ENCODE results near the gene MYO7B. TPM values are rescaled to one million over a fixed set of nuclear protein-coding genes. Genes with fewer than 3 reads are reported as not detected.

The MYO7B gene
- total RNA-seq, 1 experiment from 2014 or later = not detected

DNA sequence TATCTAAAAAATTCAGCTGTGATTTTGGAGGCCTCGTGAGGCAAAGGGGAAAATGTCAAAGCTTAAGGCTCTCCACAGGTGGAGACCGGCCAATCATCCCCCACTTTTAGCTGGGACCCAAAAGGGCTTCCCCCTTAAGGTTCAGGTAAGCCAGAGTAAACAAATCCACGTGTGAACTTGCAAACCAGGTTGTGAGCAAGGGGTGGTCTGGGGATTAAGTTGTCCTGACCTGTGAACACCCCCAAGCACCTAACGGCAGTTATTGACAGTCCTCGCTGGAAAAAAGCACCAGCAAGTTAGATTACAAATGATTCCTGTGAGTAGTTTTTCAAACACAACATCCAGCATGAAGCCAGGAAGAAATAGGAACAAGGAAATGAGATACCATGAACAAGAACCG lies 42.9 kb downstream of the MYO7B start:
- no peak for DNase-seq (ENCODE audit: low read depth)
- in situ Hi-C loops (cut with HindIII; ENCODE audit: low pct_unique_long_range_greater_than_20kb, low sequenced_read_pairs) = no loop called here

DNA sequence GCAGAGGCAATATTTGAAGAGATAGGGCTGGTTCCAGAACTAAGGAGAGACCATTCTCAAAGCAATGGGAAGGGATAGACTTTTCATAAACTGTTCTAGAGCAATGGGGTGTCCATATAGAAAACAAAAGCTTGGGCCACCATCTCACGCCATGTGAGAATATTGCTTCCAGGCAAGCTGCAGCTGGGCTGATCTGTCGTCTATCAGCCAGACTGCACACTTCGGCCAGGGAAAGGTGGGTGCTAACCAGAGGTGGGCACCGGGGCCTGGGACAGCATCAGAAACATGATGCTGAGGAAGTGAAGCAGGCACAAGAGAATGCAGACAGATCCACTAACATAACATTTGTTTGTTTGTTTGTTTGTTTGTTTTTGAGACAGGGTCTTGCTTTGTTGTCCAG lies 43.7 kb downstream of the MYO7B start:
- DNase-seq (ENCODE audit: low read depth) = no peak
- in situ Hi-C loops (cut with HindIII; ENCODE audit: low pct_unique_long_range_greater_than_20kb, low sequenced_read_pairs) = no loop called here

DNA sequence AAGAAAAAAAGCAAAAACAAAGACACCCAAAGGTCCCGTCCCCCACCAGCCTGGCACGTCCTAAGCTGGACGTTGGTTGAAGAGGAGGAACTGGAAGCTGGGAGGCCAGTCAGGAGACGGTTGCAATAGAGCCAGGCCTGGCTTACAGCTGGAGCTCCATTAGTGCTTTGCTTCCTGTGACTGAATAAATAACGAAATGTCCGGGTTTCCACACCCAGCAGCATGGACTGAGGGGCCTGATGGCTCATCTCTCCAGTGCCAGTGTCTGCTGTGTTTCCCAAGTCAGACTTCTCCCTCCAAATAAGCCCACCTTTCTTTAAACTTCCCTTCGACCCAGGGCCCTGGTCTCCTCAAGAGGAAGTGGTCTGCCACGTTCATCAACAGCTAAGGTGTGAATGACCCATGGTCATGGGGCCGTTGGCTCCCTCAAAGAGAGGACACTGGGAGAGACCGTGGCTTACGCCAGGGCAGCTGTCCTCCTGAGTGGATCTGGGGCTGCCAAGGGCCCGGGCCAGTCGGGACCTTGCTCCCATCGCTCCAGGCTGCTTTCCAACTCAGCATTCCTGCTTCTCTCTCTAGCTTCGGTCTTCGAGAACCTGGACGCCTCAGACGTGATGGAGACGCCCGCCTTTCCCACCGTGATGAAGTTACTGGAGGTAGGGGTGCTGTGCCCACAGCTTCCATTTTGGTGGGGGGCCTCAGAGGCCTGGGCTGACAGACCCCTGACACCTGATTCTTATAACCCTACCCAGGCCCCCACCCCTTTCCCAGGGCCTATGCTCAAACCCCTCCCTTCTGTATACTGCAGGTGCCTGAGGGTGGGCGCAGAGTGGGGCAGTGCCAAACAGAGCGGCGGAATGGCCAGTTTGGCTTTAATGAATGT lies 44.9 kb downstream of the MYO7B start:
- DNase-seq (ENCODE audit: low read depth) = no peak
- in situ Hi-C loops (cut with HindIII; ENCODE audit: low pct_unique_long_range_greater_than_20kb, low sequenced_read_pairs) = no loop called here

DNA sequence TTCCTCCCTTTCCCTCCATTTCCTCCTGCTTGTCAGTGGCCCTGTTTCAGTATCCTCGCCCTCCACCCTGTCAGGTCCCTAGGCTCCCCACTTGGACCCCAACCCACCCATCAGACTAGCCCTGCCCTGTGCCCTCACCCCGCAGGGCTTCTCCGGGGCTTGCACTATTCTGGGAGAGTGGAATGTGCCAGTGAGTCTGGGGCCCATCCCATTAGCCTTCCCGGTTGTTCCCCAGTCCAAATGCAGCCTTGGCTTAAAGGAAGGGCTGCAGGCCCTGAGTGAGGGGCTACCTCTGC lies 45.5 kb downstream of the MYO7B start:
- in situ Hi-C loops (cut with HindIII; ENCODE audit: low pct_unique_long_range_greater_than_20kb, low sequenced_read_pairs) = no loop called here
- no peak for DNase-seq (ENCODE audit: low read depth)

DNA sequence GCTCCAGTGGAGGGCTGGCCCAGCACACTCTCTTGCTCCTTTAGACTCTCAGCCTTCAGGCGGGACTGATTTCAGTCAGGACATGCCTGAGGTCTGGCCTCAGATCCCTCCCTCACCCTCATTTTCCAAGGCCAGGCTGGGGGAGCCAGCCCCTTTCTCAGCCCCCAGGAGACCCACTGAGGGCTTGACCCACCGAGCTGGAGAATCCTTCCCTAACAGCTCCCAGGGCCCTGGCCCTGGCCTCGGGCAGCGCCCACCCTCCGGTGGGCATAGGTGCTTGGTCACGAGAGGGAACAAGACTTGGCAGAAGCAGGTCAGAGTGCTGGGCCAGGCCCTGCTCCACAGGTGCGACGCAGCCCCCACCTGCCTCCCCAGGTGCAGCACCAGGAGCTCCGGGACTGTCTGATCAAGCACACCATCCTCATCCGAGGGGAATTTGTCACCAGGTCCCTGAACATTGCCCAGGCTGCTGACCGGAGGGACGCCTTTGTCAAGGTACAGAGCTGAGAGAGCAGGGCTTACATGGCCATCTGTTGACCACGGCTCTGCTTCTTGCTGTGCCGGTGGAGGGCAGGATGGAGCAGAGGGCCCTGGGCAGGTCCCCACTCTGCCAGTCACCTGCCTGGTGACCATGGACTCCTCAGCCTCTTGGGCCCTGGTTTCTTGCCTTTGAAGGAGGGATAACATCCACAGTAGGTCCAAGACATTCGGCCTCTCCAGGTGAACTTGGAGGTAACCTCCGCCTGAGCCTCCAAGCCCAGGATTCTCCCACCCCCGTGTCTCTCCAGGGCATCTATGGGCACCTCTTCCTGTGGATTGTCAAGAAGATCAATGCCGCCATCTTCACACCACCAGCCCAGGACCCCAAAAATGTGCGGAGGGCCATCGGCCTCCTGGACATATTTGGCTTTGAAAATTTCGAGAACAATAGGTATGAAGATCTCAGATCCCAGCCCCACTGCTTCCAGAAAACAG lies 46.3 kb downstream of the MYO7B start:
- no peak for DNase-seq (ENCODE audit: low read depth)
- in situ Hi-C loops (cut with HindIII; ENCODE audit: low pct_unique_long_range_greater_than_20kb, low sequenced_read_pairs) = no loop called here

DNA sequence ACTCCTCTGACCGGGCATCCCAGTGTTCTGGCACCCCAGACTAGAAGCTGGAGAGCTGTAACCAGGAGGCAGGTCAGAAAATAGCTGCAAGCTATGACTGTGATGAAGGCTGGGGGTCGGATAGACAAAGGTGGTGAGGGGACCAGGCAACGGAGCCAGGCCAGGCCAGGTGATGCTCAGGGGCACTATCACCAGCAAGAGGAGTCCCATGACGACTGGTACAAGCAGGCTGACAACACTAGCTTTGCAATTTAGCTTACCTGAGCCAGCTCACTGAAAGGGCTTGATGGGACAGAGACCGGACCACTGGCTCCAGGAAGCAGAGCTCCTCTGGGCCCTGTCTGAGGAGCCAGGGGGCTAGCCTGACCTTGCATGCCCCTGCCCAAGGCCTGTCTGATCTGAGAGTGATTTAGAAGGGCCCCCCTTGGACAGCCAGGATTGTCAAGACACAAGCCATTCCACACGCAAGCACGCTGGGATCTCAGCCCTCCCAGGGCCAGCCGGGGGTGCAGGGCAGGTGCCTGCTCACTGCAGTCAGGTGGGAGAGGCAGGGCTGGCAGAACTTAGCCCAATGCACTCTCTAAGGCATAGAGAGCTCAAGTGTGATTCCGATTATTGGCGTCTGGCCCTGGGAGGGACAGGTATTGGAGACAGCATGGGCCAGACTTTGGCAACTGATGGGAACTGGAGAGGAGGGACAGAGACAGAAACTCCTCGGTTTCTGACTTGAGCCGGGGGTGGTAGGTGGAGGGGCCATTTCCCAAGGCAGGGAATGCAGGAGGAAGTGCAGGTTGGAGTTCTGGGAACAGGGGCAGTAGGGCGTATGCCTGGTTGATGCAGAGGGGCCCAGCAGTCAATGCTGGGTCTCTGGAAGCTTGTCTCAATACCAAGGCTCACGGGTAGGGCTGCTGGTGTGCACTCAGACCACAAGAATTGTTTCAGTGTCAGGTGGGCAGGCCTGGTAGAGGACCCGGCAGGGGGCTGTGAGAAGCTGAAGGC lies 47.7 kb downstream of the MYO7B start:
- DNase-seq (ENCODE audit: low read depth) = no peak
- in situ Hi-C loops (cut with HindIII; ENCODE audit: low pct_unique_long_range_greater_than_20kb, low sequenced_read_pairs) = no loop called here

DNA sequence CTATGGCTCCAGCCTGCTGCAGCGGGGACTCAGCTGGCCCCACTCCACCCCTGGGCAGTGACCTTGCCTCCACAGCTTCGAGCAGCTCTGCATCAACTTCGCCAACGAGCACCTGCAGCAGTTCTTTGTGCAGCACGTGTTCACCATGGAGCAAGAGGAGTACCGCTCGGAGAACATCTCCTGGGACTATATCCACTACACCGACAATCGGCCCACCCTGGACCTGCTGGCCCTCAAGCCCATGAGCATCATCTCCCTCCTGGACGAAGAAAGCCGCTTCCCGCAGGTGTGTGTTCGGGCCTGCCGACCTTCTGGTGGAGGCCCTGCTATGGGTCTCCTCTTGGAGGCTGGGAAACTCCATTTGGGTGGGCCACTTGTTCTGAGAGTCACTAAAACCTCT lies 48.6 kb downstream of the MYO7B start:
- in situ Hi-C loops (cut with HindIII; ENCODE audit: low pct_unique_long_range_greater_than_20kb, low sequenced_read_pairs) = no loop called here

DNA sequence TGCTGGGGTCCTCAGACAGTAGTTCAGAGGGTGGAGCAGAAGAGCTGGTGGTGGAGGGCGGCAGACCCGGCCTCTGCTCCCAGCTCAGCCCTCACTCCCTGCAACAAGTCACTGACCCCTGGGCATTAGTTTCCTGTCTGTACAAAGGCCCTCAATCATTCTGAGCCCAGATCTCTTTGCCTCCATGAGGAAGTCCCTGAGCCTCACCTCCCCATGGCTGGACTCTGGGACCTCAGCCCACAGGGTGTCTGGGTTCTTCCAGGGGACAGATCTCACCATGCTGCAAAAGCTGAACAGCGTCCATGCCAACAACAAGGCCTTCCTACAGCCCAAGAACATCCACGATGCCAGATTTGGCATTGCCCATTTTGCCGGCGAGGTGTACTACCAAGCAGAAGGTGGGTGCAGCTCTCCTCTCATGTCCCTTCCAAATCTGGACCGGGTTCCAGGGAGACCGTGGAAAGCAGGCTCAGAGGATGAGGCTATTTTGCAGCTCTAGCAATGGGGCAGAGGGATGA lies 49.1 kb downstream of the MYO7B start:
- in situ Hi-C loops (cut with HindIII; ENCODE audit: low pct_unique_long_range_greater_than_20kb, low sequenced_read_pairs) = no loop called here
- DNase-seq (ENCODE audit: low read depth) = no peak

More for the DNA sequence above, 48.6 kb downstream of the MYO7B start:
- DNase-seq (ENCODE audit: low read depth) = no peak

DNA sequence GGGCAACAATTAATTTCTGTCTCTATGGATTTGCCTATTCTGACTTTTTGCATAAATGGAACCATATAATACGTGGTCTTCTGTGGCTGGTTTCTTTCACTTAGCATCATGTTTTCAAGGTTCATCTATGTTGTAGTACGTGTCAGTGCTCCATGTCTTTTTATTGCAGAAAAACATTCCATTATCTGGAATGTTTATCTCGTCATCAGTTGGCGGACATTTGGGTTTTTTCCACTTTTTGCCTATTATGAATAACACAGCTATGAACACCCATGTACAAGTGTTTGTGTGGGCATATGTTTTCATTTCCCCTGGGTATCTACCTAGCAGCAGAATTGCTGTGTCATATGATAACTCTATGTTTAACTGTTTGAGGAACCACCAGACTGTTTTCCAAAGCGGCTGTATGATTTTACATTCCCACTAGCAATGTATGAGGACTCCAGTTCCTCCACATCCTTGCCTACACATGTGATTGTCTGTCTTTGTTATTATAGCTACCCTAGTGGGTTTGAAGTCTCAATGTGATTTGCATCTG lies 49.9 kb downstream of the MYO7B start:
- in situ Hi-C loops (cut with HindIII; ENCODE audit: low pct_unique_long_range_greater_than_20kb, low sequenced_read_pairs) = no loop called here
- no peak for DNase-seq (ENCODE audit: low read depth)

DNA sequence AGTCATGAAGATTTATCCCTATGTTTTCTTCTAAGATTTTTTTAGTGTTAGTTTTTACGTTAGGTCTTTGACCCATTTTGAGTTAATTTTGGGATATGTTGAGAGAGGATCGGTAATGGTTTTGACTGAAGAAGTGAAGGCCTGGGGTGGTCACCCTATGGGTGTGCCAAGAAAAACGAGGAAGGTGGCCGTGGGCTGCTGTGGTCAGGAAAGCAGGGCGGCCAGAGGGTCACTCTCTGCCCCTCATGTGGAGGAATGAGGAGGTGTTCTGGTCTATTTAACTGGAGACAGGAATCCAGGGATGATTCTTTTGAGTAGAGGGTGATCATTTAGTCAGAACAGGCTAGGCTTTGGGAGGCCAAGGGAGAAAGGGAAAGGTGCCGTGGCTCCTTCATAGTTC lies 50.7 kb downstream of the MYO7B start:
- in situ Hi-C loops (cut with HindIII; ENCODE audit: low pct_unique_long_range_greater_than_20kb, low sequenced_read_pairs) = no loop called here
- no peak for DNase-seq (ENCODE audit: low read depth)

DNA sequence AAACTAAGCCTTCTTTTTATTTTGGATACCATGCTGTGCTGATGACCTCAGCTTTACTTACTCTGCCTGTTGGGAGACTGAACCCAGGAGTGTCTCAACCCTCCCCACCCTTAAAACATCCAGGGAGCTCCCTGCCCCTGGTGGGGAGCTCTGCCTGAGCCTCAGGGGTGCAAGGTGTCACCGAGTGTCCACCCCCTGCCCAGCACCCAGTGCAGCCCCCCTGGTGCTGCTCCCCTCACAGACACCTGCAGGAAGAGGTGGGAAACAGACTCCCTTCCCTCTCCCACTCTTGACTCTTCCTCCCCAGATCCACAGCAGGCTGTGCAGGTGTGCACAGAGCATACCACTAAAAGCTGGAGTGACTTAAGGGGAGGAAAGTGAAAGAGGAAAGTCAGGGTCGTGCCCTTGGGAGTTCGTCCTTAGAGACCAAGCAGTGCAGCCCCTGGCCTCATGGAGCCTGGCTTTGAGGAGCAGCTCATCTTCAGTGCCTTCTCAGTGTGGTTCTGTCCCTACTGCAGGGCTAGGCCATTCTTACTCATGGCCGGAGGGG lies 51.3 kb downstream of the MYO7B start:
- no peak for DNase-seq (ENCODE audit: low read depth)
- in situ Hi-C loops (cut with HindIII; ENCODE audit: low pct_unique_long_range_greater_than_20kb, low sequenced_read_pairs) = no loop called here

DNA sequence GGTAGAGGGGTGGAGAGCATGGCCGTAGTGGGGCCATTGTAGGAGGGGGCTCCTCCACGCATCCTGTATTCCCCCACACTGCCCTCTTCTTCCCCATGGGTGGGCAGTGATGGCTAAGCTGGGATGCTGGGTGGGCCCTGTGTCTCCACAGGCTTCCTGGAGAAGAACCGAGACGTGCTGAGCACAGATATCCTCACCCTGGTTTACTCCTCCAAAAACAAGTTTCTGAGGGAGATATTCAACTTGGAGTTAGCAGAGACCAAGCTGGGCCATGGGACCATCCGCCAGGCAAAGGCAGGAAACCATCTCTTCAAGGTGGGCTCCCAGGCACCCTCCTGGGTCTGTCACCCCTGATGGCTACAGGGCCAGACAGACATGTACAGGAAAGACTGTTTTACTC lies 52.8 kb downstream of the MYO7B start:
- DNase-seq (ENCODE audit: low read depth) = no peak
- in situ Hi-C loops (cut with HindIII; ENCODE audit: low pct_unique_long_range_greater_than_20kb, low sequenced_read_pairs) = no loop called here

DNA sequence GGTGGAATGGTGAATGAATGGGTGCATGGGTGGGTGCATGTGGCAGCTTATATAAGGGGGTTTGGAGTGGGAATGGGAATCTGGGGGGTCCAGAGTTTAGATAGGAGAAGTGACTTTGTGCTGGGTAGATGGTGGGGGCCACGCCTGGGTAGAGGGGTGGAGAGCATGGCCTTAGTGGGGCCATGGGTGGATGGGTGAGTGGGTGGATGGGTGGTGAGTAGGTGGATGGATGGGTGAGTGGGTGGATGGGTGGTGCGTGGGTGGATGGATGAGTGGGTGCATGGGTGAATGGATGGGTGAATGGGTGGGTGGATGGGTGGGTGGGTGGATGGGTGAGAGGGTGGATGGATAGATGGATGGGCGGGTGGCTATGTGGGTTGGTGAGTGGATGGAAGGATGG lies 53.9 kb downstream of the MYO7B start:
- in situ Hi-C loops (cut with HindIII; ENCODE audit: low pct_unique_long_range_greater_than_20kb, low sequenced_read_pairs) = no loop called here
- DNase-seq (ENCODE audit: low read depth) = no peak

DNA sequence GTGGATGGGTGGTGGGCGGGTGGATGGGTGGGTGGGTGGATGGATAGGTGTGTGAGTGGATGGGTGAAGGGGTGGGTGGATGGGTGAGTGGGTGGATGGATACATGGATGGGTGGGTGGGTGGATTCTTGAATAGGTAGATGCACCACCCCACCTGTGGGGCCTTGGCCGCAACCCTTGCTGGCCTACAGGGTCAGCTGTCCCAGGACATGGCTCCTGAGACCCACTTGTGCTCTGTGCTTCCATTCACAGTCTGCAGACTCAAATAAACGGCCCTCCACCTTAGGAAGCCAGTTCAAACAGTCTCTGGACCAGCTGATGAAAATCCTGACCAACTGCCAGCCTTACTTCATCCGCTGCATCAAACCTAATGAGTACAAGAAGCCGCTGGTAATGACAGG lies 54.4 kb downstream of the MYO7B start:
- DNase-seq (ENCODE audit: low read depth) = no peak
- in situ Hi-C loops (cut with HindIII; ENCODE audit: low pct_unique_long_range_greater_than_20kb, low sequenced_read_pairs) = no loop called here

DNA sequence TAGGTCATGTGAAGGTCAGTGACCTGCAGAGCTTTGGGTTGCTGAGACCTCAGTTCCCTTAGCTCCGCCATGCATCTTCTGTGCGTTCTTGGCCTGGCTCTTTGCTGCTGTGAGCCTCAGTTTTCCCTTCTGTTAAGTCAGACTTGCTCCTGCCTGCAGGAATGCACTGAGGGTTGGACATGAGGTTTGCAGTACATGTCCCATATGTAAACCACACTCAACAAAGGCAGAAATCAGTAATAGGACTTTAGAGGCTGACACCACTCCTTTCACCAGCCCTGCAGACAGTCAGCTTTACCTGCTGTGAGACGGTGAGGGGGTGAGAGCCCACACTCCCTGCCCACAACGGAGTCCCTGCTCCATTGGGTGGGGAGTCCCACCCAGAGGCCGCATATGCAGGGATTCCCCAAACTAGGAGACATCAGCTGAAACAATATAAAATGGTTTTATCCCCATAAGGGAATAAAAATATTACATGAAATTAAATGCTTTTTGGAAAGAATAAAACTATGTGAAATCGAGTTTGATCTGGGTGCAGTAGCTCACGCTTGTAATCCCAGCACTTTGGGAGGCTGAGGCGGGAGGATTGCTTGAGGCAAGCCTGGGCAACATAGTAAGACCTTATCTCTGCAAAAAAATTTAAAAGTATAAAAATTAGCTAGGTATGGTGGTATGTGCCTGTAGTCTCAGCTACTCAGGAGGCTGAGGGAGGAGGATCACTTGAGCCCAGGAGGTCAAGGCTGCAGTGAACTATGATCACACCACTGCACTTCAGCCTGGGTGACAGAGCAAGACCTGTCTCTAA lies 55.1 kb downstream of the MYO7B start:
- no peak for DNase-seq (ENCODE audit: low read depth)
- in situ Hi-C loops (cut with HindIII; ENCODE audit: low pct_unique_long_range_greater_than_20kb, low sequenced_read_pairs) = no loop called here

DNA sequence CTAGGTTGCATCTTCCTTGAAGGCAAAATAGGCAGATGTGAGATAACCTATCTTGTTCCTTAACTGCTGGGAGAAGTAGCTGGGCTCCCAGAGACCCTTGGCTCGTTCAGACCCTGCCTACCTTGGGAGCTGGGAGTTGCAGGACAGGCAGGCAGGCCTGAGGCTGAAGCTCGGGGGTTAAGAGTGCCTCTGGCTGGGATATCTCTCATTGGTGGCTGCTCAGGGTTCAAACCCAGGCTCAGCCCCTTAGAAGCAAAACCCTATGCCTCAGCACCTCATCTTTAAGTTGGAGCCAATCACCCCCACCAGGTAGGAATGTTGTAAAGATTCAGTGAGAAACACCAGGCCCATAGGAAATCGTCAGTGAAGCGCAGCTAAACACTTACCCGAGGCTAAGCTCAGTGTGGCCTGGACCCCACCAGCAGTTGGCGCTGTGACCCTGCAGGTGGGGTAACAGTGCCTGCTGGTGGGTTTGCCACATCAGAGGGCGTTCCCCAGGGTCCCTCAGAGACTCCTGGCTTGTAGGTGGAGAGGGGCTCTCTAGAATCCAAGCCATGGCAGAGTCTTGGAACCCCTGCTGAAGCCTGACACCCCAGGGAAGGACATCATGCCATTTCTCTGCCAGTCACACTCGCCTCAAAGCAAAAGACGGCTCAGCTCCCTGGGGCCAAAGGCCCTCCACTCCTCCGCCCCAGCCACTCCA lies 55.9 kb downstream of the MYO7B start:
- no peak for DNase-seq (ENCODE audit: low read depth)
- in situ Hi-C loops (cut with HindIII; ENCODE audit: low pct_unique_long_range_greater_than_20kb, low sequenced_read_pairs) = no loop called here
